HG02973 (cell line): Measurements from ENCODE around the gene FTSJ3.
"Not testable (repeated sequence)": the region's sequence is repeated elsewhere in the genome, so short reads cannot be mapped to it uniquely, and the experiment has no call there.

ENCODE experiments used
- ATAC-seq: cut with Tn5 transposase; IDR thresholded peaks from one replicate; pipeline ENCODE4 v1.9.1; 2021; ENCODE audit warnings: moderate library complexity; ENCODE audit not compliant: unreplicated experiment

The FTSJ3 gene

DNA sequence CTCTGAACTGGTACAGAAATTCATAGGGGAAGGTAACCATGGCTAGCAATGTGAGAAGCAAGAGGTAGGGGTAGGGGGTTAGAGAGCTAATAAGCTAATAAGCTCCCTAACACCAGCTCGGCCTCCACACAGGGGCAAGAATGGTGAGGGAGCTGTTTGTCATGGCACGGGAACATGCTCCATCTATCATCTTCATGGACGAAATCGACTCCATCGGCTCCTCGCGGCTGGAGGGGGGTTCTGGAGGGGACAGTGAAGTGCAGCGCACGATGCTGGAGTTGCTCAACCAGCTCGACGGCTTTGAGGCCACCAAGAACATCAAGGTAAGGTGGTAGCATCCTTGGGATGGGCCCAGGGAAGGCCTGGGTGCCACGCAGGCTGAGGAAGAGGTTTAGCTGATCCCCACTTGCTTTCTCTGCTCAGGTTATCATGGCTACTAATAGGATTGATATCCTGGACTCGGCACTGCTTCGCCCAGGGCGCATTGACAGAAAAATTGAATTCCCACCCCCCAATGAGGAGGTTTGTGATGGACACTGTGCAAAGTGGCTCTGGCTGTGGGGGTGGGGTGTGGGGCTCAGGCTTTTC is 3.5 kb upstream of the FTSJ3 start:
- no peak for ATAC-seq

DNA sequence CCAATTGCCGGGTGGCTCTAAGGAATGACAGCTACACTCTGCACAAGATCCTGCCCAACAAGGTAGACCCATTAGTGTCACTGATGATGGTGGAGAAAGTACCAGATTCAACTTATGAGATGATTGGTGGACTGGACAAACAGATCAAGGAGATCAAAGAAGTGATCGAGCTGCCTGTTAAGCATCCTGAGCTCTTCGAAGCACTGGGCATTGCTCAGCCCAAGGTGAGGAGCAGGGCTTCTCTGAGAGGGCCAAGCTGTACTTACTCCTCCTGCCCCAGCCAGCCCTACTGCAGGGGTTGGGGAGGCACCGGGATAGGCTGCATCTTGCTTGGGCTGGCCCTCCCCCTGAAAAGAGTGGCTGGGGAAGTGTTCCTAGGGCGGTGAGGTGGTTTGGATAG is 2.8 kb upstream of the FTSJ3 start:
- no peak for ATAC-seq

DNA sequence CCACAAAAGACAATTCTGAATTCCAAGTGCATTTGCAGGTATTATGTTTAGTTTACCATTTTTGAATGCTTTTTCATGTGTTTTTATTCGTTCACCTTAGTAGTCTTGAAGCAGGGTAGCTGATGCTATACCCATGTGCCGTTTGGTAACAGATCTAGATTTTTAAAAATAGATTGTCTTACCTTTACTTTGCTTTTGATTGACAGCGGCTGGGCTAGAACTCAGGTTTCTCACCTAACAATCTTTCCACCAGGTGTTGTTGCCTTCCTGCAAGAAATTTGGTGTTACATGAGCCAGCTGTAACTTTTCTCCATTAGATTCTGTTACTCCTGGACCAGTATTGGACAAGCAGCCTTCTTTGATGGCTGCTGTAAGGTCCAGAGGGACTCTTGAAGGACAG is 1.5 kb upstream of the FTSJ3 start:
- ATAC-seq: no peak

DNA sequence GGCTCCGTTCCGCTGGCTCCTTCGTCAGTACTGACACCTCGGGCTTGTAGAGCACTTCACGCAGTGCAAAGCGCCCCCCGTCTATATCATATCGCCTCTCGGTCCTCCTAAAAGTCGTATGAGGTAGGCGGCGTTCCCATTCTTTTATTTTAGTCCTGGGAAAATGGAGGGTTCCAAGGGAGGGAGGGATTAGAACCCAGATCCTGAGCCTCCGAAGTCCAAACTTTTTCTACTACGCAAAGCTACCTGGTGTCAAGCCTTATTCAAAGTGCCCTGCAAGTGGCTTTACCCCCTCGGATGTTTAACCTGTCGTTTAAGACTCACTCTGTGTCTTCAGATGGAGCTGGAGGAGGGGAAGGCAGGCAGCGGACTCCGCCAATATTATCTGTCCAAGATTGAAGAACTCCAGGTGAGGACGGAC is 348 bp upstream of the FTSJ3 start:
- ATAC-seq: no peak

DNA sequence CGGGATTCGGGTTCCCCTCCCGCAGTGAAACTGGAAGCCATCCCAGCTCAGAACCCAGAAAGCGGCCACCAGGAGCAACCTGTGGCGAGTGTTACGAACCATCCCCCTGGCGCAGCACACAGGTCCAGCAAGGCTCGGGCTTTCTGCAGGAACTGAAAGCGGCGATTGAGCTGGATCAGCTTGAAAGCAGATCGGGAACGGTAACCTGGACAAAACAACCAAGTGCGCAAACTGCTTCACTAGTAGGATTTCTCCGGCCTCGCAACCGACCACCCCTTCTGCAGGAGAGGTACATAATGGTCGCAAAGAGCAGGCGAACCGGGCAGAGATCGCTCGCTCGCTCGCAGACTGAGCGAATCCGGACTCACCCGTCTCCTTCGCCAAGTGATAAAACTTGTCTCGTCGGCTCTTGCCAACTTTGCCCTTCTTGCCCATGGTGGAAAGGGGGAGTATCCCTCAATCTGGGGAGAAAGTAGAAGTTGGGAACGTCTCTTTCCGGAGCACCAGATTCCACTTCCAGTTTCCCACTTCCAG is 928 bp downstream of the FTSJ3 start:
- no peak for ATAC-seq

DNA sequence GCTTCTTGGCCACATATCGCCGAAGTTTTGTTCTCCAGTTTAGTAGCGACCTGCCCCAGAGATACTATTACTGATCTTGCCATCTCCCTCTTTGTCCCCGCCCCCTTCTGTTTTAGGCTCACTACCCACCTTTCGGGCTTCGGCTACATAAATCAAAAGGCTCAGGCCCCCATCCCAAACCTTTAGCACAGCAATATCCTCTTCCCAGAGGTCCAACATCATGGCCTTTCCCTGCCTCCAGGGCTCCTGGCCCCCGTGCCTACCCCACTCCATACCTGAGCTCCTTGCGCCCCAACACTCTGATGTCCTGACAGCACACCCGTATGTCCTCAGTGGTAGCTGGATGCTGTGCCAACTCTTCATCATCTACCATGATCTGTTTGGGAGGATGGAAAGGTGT is 3.1 kb downstream of the FTSJ3 start:
- no peak for ATAC-seq

DNA sequence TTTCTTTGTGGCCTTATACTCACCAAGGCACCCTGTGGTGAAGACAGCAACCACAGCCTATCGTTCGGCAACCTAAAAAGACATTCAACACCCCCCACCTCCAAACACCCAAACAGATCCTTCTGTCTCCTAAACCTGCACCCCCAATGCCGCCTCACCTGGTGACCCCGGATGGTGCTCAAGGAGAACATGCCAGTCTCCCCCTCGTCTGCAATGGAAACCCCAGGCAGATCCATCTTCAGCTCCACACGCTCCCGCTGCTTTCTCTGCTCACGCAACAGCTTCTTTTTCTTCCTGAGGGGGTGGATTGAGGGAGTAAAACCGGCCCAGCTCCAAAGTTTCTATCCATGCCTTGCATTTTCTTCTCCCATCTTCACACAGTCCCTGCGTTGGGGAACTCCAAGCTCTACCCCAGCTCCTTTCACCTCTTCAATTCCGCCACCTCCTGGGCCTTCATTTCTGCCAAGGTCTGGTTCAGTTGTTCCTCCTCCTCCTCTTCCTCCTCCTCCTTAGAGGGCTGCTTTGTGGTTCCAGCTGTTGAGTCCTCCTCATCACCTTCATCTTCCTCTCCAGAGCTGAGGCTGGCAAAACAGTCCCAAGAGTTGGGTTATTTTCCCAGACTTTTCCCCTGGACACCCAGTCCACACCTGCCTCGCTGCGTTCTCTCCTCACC is 3.7 kb downstream of the FTSJ3 start:
- ATAC-seq: no peak

DNA sequence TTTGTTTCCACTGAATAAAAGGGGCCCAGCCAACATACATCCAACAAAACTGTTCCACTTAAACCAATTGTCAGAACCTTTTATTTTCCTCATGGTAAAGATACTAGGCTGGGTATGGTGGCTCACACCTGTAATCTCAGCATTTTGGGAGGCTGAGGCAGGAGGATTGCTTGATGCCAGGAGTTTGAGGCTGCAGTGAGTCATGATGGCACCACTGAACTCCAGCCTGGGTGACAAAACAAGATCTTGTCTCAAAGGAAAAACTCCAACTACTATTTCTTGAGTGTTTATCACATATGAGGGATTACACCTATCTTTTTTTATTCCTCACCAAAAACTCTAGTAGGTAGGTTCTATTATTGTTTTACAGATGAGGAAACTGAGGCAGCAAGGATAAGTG is 4.9 kb downstream of the FTSJ3 start:
- ATAC-seq: no peak

DNA sequence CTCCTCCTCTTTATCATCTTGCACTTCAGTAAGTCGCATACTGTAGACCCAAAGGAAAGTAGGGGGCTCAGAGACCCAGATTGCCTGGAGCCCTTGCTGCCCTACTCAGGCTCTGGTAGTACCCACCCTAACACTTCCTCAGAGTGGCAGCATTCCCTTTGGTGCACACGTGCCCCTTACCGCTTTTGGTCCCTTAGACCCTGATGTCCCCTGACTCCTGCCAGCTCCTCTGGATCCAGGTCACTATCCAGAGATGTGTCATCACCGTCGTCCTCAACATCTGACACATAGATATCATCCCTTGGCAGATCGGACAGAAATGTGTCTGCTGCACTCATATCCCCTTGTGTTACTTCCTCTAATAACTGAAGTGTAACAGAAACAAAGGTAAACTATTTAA is 5.7 kb downstream of the FTSJ3 start:
- no peak for ATAC-seq

DNA sequence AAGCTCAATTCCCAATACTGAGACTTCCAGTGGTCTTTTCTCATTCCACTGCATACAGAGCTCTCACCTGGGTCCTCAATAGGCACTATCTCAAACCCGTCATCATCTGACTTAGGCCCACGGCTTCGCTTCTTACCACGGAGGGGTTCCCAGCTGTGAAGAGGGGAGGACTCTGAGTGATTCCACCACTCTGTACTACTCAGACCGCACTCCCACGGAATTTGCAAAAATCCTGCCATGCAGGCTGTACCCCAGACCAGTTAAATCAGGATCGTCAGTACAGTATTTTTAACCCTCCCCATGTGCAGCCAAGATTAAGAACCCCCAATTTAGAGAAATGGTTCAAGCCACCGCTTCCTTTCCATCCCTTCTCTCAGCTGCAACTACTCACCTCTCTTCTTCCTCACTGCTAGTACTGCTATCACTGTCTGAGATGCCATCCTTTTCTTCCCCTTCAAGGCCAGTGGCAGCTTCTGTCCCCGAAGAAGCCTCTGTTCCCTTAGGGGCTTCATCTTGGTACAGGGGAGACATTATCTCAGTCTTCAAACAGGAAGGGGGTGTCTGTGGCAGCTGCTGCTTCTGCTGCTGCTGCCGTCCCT is 6.4 kb downstream of the FTSJ3 start:
- ATAC-seq: no peak

DNA sequence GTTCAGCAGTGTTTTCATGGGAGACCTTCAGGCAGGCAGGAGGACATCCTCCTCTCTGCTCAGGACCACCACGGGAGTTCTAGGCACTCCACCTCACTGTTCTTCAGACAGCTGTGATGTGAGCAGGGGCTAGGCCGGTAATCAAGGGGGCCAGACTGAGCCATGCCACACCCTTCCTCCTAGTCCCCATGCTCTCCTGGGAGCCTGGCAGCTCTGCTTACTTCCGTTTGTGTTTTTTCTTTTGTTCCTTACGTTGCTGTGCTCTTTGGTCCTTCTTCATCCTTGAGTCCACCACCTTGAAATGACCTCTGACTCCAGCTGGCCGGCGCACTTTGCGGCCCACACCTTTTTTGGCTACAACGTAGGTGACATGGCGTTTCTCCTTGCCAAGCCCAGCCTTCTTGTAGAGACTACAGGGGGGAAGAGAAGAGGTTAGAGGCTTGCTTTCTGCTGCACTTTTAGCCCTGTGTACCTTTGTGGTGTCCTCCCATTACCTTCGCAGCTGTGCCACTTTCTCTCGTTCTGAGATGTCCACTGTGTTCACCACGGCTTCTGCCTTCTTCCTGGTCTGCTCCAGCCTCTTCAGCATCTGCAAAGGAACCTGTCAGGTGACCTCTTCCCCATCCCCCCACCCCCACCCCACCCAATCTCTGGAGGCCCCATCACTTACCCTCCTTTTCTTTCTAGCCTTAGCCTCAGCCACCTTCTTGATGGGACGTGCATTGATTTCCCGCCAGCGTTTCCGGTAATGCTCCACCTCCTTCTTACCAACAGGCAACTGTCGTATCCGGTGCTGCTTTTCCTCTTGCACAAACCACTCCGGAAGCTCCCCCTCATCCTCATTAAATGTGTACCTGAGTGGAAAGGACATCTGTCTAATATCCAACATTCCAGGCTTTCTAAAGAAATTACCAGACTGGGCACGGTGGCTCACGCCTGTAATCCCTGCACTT is 7.6 kb downstream of the FTSJ3 start:
- ATAC-seq: no peak

DNA sequence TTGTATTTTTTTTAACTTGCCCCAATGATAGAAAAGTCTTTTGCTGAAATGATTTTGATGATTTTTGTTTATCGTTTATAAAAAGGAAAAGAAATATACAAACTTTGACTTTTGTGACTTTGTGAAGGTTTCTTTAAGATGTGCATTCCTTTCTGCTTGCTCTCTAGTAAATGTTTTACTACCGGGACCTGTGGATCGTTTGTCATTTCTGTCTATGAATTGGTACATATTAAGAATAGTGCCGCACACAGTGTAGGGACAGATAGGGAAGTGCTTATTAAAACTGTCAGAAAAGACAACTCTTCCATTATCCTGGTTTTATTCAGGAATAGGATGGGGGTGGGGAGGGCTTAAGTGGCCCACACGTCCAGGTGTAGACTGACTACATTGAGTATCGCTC is 8.3 kb downstream of the FTSJ3 start:
- ATAC-seq: no peak

DNA sequence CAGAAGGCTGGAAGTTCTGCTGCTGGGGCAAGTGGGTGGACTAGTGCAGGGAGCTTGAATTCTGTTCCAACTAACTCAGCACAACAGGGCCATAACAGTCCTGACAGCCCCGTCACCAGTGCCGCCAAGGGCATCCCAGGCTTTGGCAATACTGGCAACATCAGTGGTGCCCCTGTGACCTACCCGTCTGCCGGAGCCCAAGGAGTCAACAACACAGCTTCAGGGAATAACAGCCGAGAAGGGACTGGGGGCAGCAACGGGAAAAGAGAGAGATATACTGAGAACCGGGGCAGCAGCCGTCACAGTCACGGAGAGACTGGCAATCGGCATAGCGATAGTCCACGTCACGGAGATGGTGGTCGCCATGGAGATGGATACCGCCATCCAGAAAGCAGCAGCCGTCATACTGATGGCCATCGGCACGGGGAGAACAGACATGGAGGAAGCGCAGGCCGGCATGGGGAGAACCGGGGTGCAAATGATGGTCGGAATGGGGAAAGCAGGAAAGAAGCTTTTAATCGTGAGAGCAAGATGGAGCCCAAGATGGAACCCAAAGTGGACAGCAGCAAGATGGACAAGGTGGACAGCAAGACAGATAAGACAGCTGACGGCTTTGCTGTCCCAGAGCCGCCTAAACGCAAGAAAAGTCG is 9.6 kb downstream of the FTSJ3 start:
- ATAC-seq: no peak

DNA sequence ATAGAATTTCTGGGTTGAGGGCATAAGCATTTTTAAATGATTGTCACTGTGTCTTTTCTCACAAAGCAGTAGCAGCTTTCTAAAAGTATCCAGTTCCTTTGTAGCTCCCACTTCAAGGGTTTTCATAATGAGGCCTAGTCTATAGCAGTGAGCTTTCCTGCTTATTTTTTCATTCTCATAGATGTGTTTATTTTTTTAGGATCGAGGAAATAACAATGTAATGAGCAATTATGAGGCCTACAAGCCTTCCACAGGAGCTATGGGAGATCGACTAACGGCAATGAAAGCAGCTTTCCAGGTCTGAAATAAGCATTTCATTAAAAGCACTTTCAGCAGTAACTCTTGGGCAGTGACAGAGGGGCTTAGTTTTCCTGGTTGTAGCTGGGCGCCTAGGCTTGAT is 10.8 kb downstream of the FTSJ3 start:
- ATAC-seq: no peak

DNA sequence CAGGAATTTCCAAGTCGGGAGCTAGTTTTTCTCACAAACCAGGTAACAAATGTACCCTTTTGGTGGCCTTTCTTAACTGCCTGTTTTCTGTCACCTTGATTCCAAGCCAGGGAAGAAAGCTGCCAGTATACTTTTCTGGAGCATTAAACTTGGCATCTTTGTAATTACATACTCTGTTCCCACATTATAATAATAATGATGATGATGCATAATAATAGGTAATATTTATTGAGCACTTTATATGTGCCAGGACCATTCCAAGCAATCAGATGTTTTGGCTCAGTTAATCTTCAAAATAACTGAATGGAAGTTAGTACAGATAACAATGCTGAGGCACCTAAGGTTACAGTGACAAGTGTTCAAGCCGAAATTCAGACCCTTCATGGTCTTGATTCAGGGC is 11.3 kb downstream of the FTSJ3 start:
- ATAC-seq: no peak

DNA sequence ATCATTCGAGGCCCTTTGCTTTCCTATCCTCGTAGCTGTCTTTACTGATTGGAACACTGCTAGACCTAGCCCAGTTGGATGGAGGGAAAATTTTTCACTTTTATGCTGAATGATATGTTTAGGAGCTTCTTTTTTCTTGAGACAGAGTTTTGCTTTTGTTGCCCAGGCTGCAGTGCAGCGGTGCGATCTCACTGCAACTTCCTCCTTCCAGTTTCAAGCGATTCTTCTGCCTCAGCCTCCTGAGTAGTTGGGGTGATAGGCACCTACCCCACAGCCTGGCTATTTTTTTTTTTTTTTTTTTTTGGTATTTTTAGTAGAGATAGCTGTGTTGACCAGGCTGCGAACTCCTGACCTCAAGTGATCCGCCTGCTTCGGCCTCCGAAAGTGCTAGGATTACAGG is 17.5 kb downstream of the FTSJ3 start:
- no peak for ATAC-seq

DNA sequence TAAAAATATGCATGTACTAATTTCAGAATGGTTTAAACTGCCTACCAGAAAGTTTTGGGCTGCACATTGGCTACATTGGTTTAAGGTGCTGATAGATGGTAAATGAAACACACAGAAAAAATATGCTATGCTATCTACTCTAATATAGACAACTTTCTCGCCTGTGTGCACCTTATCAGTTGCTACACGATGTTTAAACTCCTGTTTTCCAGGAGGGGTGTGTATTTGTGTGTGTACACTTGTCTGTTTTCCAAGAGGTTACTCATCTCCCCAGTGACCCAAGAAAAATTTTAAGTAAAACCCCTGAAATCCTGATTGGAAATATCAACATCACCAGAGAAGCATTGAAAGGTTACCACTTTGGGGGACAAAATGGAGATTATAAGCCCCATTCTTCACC is 21.9 kb downstream of the FTSJ3 start:
- ATAC-seq: no peak

DNA sequence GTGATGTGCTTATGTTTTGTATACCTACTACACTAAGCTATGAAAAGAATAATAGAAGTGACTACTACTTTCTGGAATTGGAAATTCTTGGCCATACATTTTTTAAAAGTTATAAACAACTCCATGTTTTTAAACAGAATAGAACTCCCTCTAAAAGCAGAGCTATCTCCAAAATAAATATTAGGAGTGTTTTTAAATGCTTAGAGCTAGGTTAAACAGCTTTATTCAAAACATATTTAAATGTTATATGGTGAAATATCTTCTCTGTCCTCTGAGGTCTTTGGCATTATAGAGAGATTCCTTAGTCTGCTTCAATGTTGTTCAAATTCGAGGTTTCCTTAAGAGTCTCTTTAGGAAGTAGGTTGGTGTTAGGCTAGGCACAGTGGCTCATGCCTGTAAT is 23.1 kb downstream of the FTSJ3 start:
- ATAC-seq: no peak

DNA sequence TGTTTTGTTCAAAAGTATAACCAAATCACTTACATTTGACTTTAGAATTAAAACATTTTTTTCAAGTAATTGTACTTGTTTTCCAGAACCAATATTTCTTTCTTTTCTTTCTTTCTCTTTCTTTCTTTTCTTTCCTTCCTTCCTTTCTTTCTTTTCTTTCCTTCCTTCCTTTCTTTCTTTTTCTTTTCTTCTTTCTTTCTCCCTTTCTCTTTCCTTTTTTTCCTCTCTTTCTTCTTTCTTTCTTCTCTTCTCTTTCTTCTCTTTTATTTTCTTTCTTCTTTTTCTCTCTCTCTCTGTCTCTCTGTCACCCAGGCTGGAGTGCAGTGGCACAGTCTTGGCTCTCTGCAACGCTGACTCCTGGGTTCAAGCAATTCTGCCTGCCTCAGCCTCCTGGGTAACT is 26.7 kb downstream of the FTSJ3 start:
- ATAC-seq: no peak

DNA sequence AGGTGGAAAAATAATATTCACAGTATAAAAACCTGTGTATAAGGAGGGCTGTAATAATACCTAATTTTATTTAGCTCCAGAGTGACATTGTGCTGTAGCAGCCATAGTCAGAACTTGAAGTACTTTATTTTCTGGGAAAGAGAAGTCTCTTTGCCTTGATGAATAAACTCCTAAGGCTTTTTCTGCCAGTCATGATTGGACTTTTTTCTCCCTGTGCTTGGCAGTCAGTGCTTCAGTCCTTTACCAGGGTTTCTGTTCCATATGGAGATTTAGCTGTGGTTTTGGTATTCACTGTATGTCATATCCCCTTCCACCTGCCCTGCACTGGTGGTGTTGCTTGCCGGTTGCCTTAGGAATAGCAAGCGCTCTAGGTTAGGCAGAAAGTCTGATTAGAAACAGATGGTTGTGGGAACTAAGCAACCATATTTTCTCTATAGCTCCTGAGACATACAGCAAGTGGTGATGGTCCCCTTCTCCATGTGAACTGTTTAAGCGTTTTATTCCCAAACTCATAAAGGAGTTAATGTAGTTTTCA is 28.8 kb downstream of the FTSJ3 start:
- no peak for ATAC-seq

DNA sequence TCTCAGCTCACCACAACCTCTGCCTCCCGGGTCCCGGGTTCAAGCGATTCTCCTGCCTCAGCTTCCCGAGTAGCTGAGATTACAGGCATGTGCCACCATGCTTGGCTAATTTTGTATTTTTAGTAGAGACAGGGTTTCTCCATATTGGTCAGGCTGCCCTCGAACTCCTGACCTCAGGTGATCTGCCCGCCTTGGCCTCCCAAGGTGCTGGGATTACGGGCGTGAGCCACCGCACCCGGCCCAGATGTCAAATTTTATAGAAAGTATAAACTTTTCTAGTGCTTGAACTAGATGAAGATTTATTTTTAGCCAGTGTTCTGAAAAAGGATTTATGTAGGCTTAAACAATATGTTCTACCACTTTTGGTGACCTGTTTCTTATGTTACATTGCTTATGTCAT is 31.1 kb downstream of the FTSJ3 start:
- ATAC-seq: not testable (repeated sequence)
